ENCODE measurements around the gene EIF4EBP3. TPM values are rescaled to one million over a fixed set of nuclear protein-coding genes. Genes with fewer than 3 reads are reported as not detected.

Gene EIF4EBP3
- total and polyA plus RNA-seq, 8 donors: 7.2 to 55.5 (median 13.7) TPM

- ATAC-seq (no peak), FAIRE-seq (no peak), DNase-seq (no peak)
- intact Hi-C loops (cut with DNase I): no loop called here
- Histone ChIP-seq H3K4me3 (no peak overlapping the region), H3K36me3 (peaks cover 0 to 91% (median 34%) of the 10 kb centered on the region in 3 donors), H3K9me3 (no peaks in the 10 kb centered on the region), H3K4me1 (no peaks in the 10 kb centered on the region), H3K27ac (no peak overlapping the region), H3K27me3 (no peaks in the 10 kb centered on the region)
- no peak for TF ChIP-seq CTCF (IDR thresholded peaks at IDR 0.05)
- WGBS, 2 donors: 75 to 83% methylated on average over 4 of the region's 4 CpGs
Measured at GRCh38 chr5:140509898-140510297, 37.6 kb upstream of the EIF4EBP3 start.

- Histone ChIP-seq H3K4me1 (no peaks in the 10 kb centered on the region), H3K36me3 (peaks cover 0 to 59% (median 20%) of the 10 kb centered on the region in 3 donors), H3K4me3 (no peak overlapping the region), H3K9me3 (no peaks in the 10 kb centered on the region), H3K27ac (no peak overlapping the region), H3K27me3 (no peaks in the 10 kb centered on the region)
- no peak for FAIRE-seq
- ATAC-seq: no peak
- intact Hi-C loops (cut with DNase I): no loop called here
- WGBS, 2 donors: 96 to 100% methylated on average over 2 of the region's 2 CpGs
- no peak for TF ChIP-seq CTCF (IDR thresholded peaks at IDR 0.05)
- no peak for DNase-seq
Measured at GRCh38 chr5:140513124-140513523, 34.3 kb upstream of the EIF4EBP3 start.

GRCh38 chr5:140524003-140524402 lies 23.5 kb upstream of the EIF4EBP3 start:
- intact Hi-C loops (cut with DNase I): no loop called here
- 54 to 75% methylated on average over 2 of the region's 2 CpGs for WGBS, 2 donors
- no peaks in the 10 kb centered on the region for H3K9me3 ChIP-seq
- H3K4me1 ChIP-seq: no peaks in the 10 kb centered on the region
- no peak overlapping the region for H3K4me3 ChIP-seq
- ATAC-seq (no peak), DNase-seq (no peak), FAIRE-seq (no peak)
- no peaks in the 10 kb centered on the region for H3K27me3 ChIP-seq
- H3K36me3 ChIP-seq: peaks cover 0 to 55% (median 9%) of the 10 kb centered on the region in 3 donors
- no peak overlapping the region for H3K27ac ChIP-seq
- TF ChIP-seq CTCF (IDR thresholded peaks at IDR 0.05): no peak

GRCh38 chr5:140540227-140540626 lies 7.2 kb upstream of the EIF4EBP3 start:
- FAIRE-seq (no peak), DNase-seq (no peak), ATAC-seq (no peak)
- no peaks in the 10 kb centered on the region for H3K27me3 ChIP-seq
- no peak overlapping the region for H3K27ac ChIP-seq
- intact Hi-C loops (cut with DNase I): no loop called here
- no peak for TF ChIP-seq CTCF (IDR thresholded peaks at IDR 0.05)
- H3K9me3 ChIP-seq: no peaks in the 10 kb centered on the region
- peaks cover 0 to 65% (median 18%) of the 10 kb centered on the region in 3 donors for H3K36me3 ChIP-seq
- H3K4me1 ChIP-seq: no peaks in the 10 kb centered on the region
- H3K4me3 ChIP-seq: no peak overlapping the region
- 86 to 95% methylated on average over 1 of the region's 1 CpG for WGBS, 2 donors

- Histone ChIP-seq H3K27me3 (no peaks in the 10 kb centered on the region), H3K9me3 (no peaks in the 10 kb centered on the region), H3K27ac (no peak overlapping the region), H3K4me1 (peaks cover 6 to 15% (median 13%) of the 10 kb centered on the region in 3 donors), H3K4me3 (no peak overlapping the region), H3K36me3 (peaks cover 0 to 47% (median 15%) of the 10 kb centered on the region in 3 donors)
- ATAC-seq (no peak), FAIRE-seq (no peak), DNase-seq (no peak)
- intact Hi-C loops (cut with DNase I): no loop called here
- no peak for TF ChIP-seq CTCF (IDR thresholded peaks at IDR 0.05)
- WGBS, 2 donors: 93 to 94% methylated on average over 5 of the region's 5 CpGs
Measured at GRCh38 chr5:140542972-140543371, 4.5 kb upstream of the EIF4EBP3 start.
